HFFc6 (cell line): ENCODE results near the gene CPN1. TPM values are rescaled to one million over a fixed set of nuclear protein-coding genes. Genes with fewer than 3 reads are reported as not detected.

ENCODE experiments used
- DNase-seq: peaks from one replicate; pipeline ENCODE4 v3.0.0-alpha.2; 2018
- H3K27ac Mint-ChIP-seq: 2 replicates; pipeline ENCODE4 v1.8.0; 2020; ENCODE audit warnings: mild to moderate bottlenecking, mixed read lengths
- H3K27me3 Mint-ChIP-seq: 2 replicates; pipeline ENCODE4 v1.8.0; 2021; ENCODE audit warnings: mild to moderate bottlenecking, moderate library complexity, mixed read lengths; ENCODE audit not compliant: insufficient read depth
- H3K36me3 Mint-ChIP-seq: 2 replicates; pipeline ENCODE4 v1.8.0; 2021; ENCODE audit warnings: low read depth, mixed read lengths
- H3K4me1 Mint-ChIP-seq: 2 replicates; pipeline ENCODE4 v1.8.0; 2020; ENCODE audit warnings: low read depth, mixed read lengths
- H3K4me3 Mint-ChIP-seq: 2 replicates; pipeline ENCODE4 v1.8.0; 2020; ENCODE audit warnings: mild to moderate bottlenecking, moderate library complexity, mixed read lengths
- H3K9me3 Mint-ChIP-seq: 2 replicates; pipeline ENCODE4 v1.8.0; 2020; ENCODE audit warnings: mild to moderate bottlenecking, mixed read lengths
- total RNA-seq, 6 experiments: library from RNA; stranded (reverse); fragmentation: NEBNext Ultra II Directional; extraction: Animal tissue kit (Norgen Biotek cat#: 25700); gene quantifications; 2 replicates in 1 of 6; 3 replicates in 5 of 6; pipeline ENCODE4 v1.2.3, GENCODE V29; 2021
- TF ChIP-seq, protein P1 (sequence below): fragments of 200-600 bp; sonication (generic); IDR thresholded peaks from 2 replicates; pipeline ENCODE4 v1.5.0; 2021; ENCODE audit warnings: antibody characterized with exemption, mild to moderate bottlenecking

CPN1 gene
- total RNA-seq, 6 experiments from 2014 or later: not detected

GRCh38 chr10:100109670-100110069, 28.0 kb upstream of the CPN1 start:
- peaks cover 21% of the 10 kb centered on the region for H3K27me3 Mint-ChIP-seq
- no peak overlapping the region for H3K27ac Mint-ChIP-seq
- peaks cover 7% of the 10 kb centered on the region for H3K36me3 Mint-ChIP-seq
- H3K4me1 Mint-ChIP-seq: peaks cover 12% of the 10 kb centered on the region; the same call in 1 of the 2 replicates
- no peak for DNase-seq
- H3K4me3 Mint-ChIP-seq: no peak overlapping the region
- TF ChIP-seq, protein P1, sequence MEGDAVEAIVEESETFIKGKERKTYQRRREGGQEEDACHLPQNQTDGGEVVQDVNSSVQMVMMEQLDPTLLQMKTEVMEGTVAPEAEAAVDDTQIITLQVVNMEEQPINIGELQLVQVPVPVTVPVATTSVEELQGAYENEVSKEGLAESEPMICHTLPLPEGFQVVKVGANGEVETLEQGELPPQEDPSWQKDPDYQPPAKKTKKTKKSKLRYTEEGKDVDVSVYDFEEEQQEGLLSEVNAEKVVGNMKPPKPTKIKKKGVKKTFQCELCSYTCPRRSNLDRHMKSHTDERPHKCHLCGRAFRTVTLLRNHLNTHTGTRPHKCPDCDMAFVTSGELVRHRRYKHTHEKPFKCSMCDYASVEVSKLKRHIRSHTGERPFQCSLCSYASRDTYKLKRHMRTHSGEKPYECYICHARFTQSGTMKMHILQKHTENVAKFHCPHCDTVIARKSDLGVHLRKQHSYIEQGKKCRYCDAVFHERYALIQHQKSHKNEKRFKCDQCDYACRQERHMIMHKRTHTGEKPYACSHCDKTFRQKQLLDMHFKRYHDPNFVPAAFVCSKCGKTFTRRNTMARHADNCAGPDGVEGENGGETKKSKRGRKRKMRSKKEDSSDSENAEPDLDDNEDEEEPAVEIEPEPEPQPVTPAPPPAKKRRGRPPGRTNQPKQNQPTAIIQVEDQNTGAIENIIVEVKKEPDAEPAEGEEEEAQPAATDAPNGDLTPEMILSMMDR: no peak
- H3K9me3 Mint-ChIP-seq: peaks cover 6% of the 10 kb centered on the region

GRCh38 chr10:100106865-100107264, 25.2 kb upstream of the CPN1 start:
- TF ChIP-seq, protein P1: no peak
- Mint-ChIP-seq H3K36me3 (peaks cover 10% of the 10 kb centered on the region), H3K9me3 (peaks cover 17% of the 10 kb centered on the region), H3K4me3 (no peak overlapping the region), H3K4me1 (peaks cover 5% of the 10 kb centered on the region), H3K27ac (no peak overlapping the region), H3K27me3 (peaks cover 23% of the 10 kb centered on the region)
- DNase-seq: no peak

- Mint-ChIP-seq H3K27me3 (peaks cover 18% of the 10 kb centered on the region), H3K9me3 (peaks cover 17% of the 10 kb centered on the region), H3K4me3 (no peak overlapping the region), H3K36me3 (peaks cover 10% of the 10 kb centered on the region), H3K27ac (no peak overlapping the region), H3K4me1 (peaks cover 19% of the 10 kb centered on the region)
- DNase-seq: no peak
- TF ChIP-seq, protein P1: no peak
Measured at GRCh38 chr10:100104300-100104699, 22.6 kb upstream of the CPN1 start.

GRCh38 chr10:100103581-100103980, 21.9 kb upstream of the CPN1 start:
- no peak overlapping the region for H3K27ac Mint-ChIP-seq
- peaks cover 12% of the 10 kb centered on the region for H3K27me3 Mint-ChIP-seq
- peaks cover 19% of the 10 kb centered on the region for H3K4me1 Mint-ChIP-seq
- DNase-seq: no peak
- peaks cover 10% of the 10 kb centered on the region for H3K36me3 Mint-ChIP-seq
- no peak overlapping the region for H3K4me3 Mint-ChIP-seq
- TF ChIP-seq, protein P1: no peak; the same call in 1 of the 2 replicates
- peaks cover 17% of the 10 kb centered on the region for H3K9me3 Mint-ChIP-seq

- TF ChIP-seq, protein P1: no peak
- Mint-ChIP-seq H3K9me3 (peaks cover 18% of the 10 kb centered on the region), H3K27ac (no peak overlapping the region), H3K36me3 (peaks cover 10% of the 10 kb centered on the region), H3K4me3 (no peak overlapping the region; the same call in 1 of the 2 replicates), H3K27me3 (peaks cover 17% of the 10 kb centered on the region), H3K4me1 (peaks cover 19% of the 10 kb centered on the region)
- DNase-seq: peak; percentile 5
Measured at GRCh38 chr10:100101192-100102076, 19.8 kb upstream of the CPN1 start.
